NCI-H345 treated with DMSO at 0.1 percent for 48 hours (cell line): ENCODE data around the gene HES5.
A peak's percentile ranks its signal among the peaks of the same experiment; 100 is the strongest.

ENCODE experiments used
- DNase-seq: peaks from one replicate; lab custom pipeline; 2025; ENCODE audit not compliant: unreplicated experiment; lab: John Stamatoyannopoulos, UW

Gene HES5

DNA sequence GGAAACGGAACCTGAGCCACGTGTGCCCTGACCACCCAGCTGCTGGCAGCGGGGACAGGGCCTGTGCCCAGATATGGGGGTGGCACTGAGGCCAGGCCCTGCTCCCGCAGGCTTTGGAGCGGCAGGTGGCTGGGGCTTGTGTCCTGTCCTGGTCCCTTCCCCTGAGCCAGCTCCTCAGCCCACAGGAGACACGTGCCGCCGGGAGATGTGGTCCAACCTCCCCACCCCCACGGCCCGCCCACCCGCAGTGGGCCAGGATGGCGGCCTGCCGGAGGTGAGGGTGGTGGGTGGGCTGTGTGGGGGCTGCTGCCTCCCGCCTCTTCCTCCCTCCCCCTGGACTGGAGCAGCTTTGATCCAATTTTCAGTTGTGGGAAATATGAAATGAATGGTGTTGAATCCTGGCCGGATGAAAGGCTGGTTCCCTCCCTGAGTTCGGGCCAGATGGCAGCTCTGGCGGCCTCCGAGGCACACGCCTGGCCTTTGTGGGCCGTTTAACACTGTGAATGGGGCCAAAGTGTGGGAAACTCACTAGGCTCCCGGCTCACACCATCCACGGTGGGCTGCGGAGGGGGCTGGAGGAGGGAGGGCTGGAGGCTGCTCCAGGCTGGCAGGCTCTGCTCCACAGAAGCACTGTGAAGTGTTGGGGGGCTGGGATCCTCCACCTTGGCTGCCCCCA, 2.6 kb upstream of the HES5 start:
- DNase-seq: no peak

DNA sequence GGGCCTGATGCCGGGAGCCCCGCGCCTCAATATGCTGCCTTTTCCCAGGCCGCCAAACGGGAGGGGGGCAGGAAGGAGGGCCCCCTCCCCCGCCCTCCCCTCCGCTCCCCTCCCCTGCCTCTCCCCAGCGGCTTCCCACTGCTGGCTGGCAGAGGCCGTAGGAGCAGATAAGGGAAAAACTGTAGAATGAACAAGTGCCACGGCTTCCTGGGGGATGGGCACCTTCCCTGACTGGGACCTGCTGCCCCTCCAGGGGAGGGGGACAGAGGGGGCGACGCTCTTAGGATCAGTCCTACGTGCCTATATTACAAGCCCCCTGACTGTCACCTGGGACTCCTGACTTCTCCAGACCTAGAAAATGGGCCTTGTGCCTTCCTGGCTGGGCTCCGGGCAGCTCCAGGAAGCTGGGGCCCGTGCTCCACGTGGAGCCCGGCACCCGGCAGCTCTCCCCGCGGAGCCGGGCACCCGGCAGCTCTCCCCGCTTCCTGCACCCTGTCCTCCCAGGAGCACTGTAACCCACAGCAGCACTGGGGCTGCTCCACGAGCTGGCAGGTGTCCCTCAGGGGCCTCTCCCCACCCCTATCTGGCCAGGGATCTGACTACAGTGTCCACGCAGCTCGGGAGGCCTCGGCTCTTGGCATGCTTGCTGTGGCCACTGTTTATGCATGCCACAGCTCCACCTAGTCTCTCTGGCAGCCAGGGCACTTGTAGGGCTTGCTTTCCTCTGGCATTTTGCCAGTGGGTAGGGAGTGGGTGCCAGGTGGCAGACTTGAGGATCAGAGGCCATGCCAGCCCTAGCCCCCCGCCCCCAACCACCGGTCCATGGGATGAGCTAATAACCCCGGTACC, 674 bp upstream of the HES5 start:
- peak; percentile 66 for DNase-seq

GRCh38 chr1:2528966-2529783, 888 bp downstream of the HES5 start:
- no peak for DNase-seq

DNA sequence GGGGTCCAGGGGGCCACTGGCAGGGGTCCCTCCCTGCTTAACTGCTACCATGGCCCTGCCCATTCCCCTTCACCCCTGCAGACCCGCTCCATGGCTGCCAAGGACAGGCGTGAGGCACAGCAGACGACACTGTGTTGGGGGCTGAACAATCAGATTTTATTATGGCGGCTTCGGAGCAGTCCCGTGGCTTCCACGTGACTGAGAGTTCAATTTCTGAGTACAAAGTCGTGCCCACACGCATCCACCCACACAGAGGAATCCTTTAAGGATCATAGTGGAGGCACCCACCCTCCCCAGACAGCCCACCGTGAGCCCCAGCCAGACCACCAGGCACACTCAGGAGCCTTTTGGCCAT, 1.5 kb downstream of the HES5 start:
- DNase-seq: no peak

DNA sequence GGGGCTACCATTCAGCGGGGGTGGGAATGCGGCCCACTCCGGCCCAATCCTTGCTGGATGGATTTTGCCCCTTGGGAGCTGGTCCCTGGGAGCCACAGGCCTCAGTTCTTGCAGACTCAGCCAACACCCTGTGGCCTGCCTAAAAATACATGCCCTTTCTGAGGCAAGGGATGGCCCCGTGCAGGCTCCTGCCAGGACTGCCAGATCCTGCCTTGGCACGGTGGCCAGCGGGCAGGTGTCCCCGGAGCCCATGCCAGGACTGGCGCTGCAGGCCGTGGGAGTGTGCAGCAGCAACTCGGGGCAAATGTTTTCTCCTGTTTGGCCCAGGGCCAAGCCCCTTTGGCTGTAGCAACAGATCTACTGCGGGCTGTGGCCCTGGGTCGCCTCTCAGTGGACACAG, 2.0 kb downstream of the HES5 start:
- DNase-seq: no peak

GRCh38 chr1:2527556-2527860, 2.6 kb downstream of the HES5 start:
- no peak for DNase-seq

DNA sequence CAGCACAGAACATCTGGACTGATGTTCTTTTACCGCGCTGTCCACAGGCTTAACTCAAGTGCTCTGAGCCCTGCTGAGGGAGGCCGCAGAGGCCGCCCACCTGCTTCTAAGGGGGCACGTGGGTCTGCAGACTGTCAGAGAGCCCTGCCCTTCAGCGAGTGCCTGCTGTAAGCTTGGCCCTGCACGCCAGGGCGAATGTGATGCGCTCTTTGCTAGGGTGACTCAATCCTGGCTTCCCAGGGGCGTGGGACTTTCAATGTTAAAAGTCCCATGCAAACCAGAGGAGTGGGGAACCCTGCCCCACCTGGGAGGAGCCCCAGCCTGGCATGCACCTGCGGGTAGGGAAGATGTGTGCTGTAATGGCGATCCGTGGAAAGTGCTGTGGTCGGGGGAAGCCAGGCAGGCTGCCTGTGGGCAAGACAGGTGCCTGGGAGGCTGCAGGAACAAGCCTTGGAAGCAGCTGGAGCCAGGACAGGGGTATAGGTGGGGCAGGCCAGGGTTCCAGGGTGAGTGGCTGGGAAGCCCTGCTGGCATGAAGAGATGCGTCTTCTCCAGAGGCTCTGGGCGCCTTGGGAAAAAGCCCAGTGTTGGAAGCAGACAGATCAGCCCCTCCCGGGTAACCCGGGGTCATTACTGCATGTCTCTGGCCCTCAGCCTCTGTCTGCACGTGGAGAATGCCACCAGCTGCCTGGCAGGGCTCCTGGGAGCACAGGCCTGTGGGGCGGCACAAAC, 3.1 kb downstream of the HES5 start:
- no peak for DNase-seq

DNA sequence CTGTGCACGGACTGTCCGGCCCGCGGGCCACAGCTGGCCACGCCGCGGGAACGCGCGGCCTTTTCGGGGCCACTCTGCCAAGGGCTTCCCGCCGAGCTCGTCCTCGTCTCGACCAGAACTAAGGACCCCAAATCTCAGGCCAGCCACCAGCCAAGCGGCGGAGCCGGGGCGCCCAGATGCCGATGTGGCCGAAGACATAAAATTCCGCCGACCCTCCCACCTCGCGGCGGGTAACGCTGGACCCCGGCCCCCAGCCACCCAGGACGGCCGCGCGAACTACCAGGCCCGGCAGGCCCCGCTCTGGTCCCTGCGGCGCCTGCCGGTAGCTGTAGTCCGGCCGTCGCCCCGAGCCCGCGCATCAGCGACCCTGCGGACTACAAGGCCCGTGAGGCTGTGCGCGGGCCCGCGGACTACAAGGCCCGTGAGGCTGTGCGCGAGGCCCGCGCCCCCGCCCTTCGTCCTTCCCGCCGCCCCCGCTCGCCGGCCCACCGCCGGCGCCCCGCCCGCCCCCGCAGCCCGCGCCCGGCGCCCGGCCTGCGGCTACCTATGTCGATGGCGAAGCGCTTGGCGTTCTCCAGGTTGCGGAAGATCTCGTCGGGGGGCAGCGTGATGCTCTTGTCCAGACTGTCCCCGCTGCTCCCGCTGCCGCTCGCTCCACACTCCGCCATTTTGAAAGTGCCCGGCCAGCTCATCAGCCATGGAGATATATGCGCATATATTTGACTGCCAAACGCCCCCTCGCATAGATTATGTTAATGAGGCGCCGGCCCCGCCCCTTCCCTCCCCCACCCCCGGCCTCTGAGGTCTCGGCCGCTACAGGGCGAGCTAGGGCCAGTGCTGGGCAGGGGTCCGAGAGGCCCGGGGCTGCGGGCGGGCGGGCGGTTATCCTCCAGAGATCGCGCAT, 3.9 kb downstream of the HES5 start, which contains the start of gene PANK4:
TSS of gene PANK4 (minus strand) at position 677 of the 904 bp plus-strand sequence. CDS start at position 668, 9 bp downstream.
- peak; percentile 68 for DNase-seq

GRCh38 chr1:2525572-2525919, 4.5 kb downstream of the HES5 start:
- no peak for DNase-seq

- DNase-seq: no peak
Observed at GRCh38 chr1:2523891-2524609, 6.0 kb downstream of the HES5 start.

GRCh38 chr1:2523191-2523890, 6.7 kb downstream of the HES5 start:
- no peak for DNase-seq

DNA sequence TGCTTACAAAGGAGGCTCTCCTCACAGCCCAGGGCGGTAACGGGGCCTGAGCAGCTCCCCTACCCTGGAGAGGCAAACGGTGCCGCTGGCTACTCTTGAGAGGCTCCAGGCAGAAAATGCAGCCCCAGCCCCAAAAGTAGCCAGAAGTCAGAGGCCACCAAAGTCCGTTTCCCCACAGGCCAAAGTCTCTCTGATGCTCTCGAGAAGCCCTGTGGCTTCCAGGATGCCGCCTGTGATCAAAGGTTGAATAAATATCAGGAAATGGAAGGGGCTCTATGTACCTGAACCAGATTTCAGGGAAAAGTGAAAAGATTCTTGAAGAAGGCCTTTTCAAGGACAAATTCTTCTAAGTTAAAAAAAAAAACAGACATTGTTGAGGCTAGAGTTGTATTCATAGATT, 7.8 kb downstream of the HES5 start:
- no peak for DNase-seq

DNA sequence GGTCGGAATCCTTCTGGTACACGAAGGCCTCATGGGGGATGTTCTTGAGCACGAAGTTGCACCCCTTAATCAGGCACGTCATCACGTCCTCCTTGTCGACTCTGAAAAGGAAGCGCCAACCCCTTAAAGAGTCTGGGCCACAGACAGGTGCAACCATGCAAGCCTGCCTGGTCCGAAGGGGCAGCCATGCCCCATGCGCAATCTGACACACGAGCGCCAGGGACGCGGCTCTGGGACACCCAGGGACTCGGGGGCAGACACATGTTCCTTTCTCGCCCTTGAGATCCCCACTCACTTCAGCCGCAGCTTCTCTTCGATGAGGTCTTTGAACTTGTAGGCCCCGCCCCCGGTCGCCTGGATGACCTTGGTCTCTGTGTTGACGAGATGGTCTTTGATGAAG, 9.3 kb downstream of the HES5 start:
- DNase-seq: no peak

DNA sequence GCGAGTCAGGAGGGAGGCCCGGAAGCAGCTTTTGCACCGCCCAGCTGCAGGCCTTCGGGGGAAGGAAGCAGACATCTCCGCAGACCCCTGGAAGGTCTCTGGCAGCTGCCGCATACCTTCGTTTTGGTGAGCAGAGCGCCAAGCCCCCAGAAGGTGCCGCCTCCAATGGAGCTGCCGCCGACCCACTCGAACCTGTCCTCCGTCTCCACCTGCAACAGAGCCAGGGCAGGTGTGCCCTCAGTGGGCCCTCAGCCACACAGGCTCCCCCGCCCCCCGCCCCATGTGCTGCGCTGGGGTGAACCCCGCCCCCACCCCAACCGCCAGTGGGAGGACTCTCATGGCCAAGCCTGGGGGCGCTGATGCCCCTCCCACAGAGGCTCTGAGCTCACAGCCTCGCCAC, 9.9 kb downstream of the HES5 start:
- no peak for DNase-seq

- no peak for DNase-seq
Observed at GRCh38 chr1:2519729-2520128, 10.3 kb downstream of the HES5 start.

DNA sequence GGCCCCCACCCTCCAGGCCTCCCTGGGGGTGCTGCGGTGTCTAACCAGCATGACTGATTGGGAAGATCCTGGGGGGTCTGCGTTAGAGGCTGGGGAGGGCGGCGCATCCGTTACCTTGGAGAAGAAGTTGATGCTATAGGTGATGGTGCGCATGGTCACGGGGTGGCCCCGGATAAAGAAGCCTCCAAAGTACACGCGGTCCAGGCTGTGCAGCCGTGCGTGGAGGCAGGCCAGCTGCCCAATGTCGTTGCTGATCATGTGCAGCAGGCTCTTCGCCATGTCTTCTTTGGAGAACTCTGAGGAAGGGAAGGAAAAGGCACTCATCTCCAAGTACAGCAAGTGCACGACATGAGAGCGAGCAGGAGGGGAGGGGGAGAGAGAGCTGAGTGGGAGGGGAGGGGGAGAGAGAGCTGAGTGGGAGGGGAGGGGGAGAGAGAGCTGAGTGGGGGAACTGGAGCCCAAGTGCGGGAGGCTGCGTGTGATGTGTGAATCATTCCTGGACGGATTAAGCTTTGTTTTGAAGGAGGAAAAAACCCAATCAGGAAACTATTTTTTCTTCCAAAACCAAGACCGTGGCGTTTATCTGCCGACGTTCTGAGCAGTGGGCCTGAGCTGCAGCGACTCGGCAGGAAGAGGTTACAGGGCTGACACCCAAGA, 10.9 kb downstream of the HES5 start:
- DNase-seq: no peak

GRCh38 chr1:2518528-2518927, 11.5 kb downstream of the HES5 start:
- DNase-seq: no peak

- no peak for DNase-seq
Observed at GRCh38 chr1:2517966-2518365, 12.1 kb downstream of the HES5 start.

DNA sequence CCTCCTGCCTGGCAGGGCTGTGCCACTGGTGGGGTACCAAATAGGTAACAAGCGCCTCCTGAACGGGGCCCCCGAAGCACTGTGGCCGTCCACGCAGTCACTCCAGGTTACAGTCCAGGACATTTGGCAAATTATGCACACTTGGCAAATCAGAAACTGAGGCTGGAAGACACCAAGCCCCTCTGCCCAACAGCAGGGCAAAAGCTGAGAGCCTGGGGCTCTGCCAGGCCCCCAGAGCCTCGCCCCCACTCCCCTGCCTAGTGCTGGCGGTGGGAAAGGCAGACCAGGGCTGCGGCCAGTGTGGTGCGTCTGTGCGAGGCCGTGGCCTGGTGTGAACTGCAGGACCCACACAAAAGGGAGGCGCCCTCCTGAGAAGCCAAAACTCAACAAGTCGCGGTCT, 13.1 kb downstream of the HES5 start:
- no peak for DNase-seq
